Natural killer cell treated with Interleukin-12 subunit alpha and Interleukin-12 subunit beta and Interleukin-15 and Interleukin-18, amount 100 ng/mL, for 72 hours (primary cell): ENCODE data around the gene CDH11. TPM values are rescaled to one million over a fixed set of nuclear protein-coding genes. Genes with fewer than 3 reads are reported as not detected.

ENCODE experiments used
- ATAC-seq, 2 donors: fragments of 150-1000 bp; cut with Tn5 transposase in 1 of 2; sonication (Bioruptor Pico), chemical (Tn5 transposase) in 1 of 2; 2 replicates each; pipeline ENCODE4 v1.10.0; 2021
- DNase-seq: peaks from one replicate; pipeline ENCODE4 v3.0.0; 2022; ENCODE audit warnings: low spot score
- H3K27ac Mint-ChIP-seq, 2 donors: 1 replicate in 1 of 2; 2 replicates in 1 of 2; pipeline ENCODE4 v1.8.0; 2022; ENCODE audit warnings: mixed read lengths in 2 of 2, mild to moderate bottlenecking in 1 of 2, moderate library complexity in 1 of 2
- H3K27me3 Mint-ChIP-seq, 2 donors: 1 replicate in 1 of 2; 2 replicates in 1 of 2; pipeline ENCODE4 v1.8.0; 2022; ENCODE audit warnings: mixed read lengths in 2 of 2
- H3K36me3 Mint-ChIP-seq: one replicate; pipeline ENCODE4 v1.8.0; 2022; ENCODE audit warnings: mixed read lengths
- H3K4me1 Mint-ChIP-seq, 2 donors: 1 replicate in 1 of 2; 2 replicates in 1 of 2; pipeline ENCODE4 v1.8.0; 2022; ENCODE audit warnings: low read depth in 2 of 2, mixed read lengths in 2 of 2, mild to moderate bottlenecking in 1 of 2
- H3K4me3 Mint-ChIP-seq: one replicate; pipeline ENCODE4 v1.8.0; 2022; ENCODE audit warnings: mixed read lengths
- H3K9me3 Mint-ChIP-seq: 2 replicates; pipeline ENCODE4 v1.8.0; 2022; ENCODE audit warnings: mixed read lengths
- total RNA-seq, 2 donors: library from RNA; stranded (reverse); gene quantifications; one replicate each; pipeline ENCODE4 v1.2.3, GENCODE V29; 2022

CDH11 gene
- total RNA-seq, 2 donors from 2014 or later = not detected

DNA sequence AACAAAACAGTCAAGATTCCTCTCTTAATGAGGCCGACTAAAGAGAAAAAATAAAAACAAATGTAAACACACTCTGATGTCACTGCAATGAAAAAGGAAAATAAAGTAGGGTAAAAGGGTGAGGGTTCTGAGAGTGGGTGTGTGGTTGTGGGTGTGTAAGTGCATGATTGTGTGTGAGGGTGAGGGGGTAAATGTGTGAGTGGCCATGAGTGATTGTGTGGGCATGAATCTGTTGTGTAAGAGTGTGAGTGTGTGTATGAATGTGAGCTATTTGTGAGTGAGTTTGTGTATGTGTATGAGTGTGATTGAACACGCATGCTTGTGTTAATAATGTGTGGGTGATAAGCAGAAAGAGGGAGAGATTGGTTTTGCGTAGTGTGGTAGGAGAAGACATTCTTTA lies 132.8 kb downstream of the CDH11 start:
- DNase-seq (no peak), ATAC-seq (no peak)
- H3K4me1 Mint-ChIP-seq = no peaks in the 10 kb centered on the region

GRCh38 chr16:64983963-64984362 lies 137.9 kb downstream of the CDH11 start:
- no peak overlapping the region for H3K4me3 Mint-ChIP-seq
- ATAC-seq (no peak), DNase-seq (no peak)
- H3K36me3 Mint-ChIP-seq = peaks cover 4% of the 10 kb centered on the region
- H3K4me1 Mint-ChIP-seq = no peaks in the 10 kb centered on the region
- no peak overlapping the region for H3K27ac Mint-ChIP-seq
- H3K9me3 Mint-ChIP-seq = peaks cover 17% of the 10 kb centered on the region
- H3K27me3 Mint-ChIP-seq = no peaks in the 10 kb centered on the region

More for the DNA sequence above, 132.8 kb downstream of the CDH11 start:
- Mint-ChIP-seq H3K4me3 (no peak overlapping the region), H3K9me3 (peaks cover 14% of the 10 kb centered on the region), H3K27ac (no peak overlapping the region), H3K27me3 (no peaks in the 10 kb centered on the region), H3K36me3 (no peaks in the 10 kb centered on the region)

DNA sequence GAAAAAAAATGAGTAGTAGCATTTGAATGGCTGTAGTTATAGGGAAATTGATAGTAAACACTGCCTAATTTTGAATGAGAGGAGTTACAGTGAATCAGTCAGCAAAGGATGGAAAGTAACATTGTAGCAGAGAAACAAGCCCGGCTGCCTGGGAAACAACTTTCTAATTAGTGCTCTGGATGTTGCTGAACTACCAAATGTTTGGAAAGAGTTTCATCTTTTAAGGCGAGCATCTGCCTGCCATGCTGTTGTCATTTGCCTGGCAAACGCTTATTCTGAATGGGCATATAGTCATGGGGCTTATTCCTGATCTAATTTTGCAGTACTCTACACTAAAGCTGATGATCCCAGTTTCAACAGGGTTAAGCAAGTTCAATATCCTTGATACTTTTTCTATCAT lies 138.6 kb downstream of the CDH11 start:
- no peak overlapping the region for H3K4me3 Mint-ChIP-seq
- H3K4me1 Mint-ChIP-seq = no peaks in the 10 kb centered on the region
- peaks cover 4% of the 10 kb centered on the region for H3K36me3 Mint-ChIP-seq
- H3K9me3 Mint-ChIP-seq = peaks cover 16% of the 10 kb centered on the region
- H3K27me3 Mint-ChIP-seq = no peaks in the 10 kb centered on the region
- ATAC-seq = no peak
- no peak overlapping the region for H3K27ac Mint-ChIP-seq
- no peak for DNase-seq

DNA sequence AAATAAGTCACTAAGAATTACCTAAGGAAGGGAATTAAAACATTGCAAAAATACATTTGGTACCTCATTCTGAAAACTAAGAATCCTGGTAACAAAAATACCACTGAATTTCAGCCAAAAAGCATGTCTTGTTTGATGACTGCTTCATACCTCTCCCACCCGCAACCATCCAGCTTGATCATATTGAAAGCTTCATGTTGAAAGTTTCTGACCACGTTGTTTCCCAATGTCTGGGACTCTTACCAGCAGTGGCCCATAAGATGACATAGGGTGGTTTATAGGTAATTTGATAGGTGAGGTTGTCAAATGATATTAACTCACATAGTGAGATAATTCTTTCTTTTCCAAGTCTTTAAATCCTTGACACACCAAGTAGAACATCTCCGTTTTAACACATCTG lies 139.3 kb downstream of the CDH11 start:
- DNase-seq (no peak), ATAC-seq (no peak)
- Mint-ChIP-seq H3K27me3 (no peaks in the 10 kb centered on the region), H3K4me1 (no peaks in the 10 kb centered on the region), H3K36me3 (peaks cover 4% of the 10 kb centered on the region), H3K27ac (no peak overlapping the region), H3K4me3 (no peak overlapping the region), H3K9me3 (peaks cover 12% of the 10 kb centered on the region)

- Mint-ChIP-seq H3K4me1 (no peaks in the 10 kb centered on the region), H3K4me3 (no peak overlapping the region), H3K27ac (no peak overlapping the region), H3K36me3 (peaks cover 4% of the 10 kb centered on the region), H3K9me3 (peaks cover 12% of the 10 kb centered on the region), H3K27me3 (no peaks in the 10 kb centered on the region)
- DNase-seq (no peak), ATAC-seq (no peak)
Observed at GRCh38 chr16:64981568-64982281, 140.1 kb downstream of the CDH11 start.

GRCh38 chr16:64977206-64977920 lies 144.5 kb downstream of the CDH11 start:
- DNase-seq = no peak
- no peak overlapping the region for H3K27ac Mint-ChIP-seq
- no peaks in the 10 kb centered on the region for H3K4me1 Mint-ChIP-seq
- H3K4me3 Mint-ChIP-seq = no peak overlapping the region
- H3K36me3 Mint-ChIP-seq = peaks cover 4% of the 10 kb centered on the region
- no peaks in the 10 kb centered on the region for H3K27me3 Mint-ChIP-seq
- peaks cover 19% of the 10 kb centered on the region for H3K9me3 Mint-ChIP-seq
- no peak for ATAC-seq

GRCh38 chr16:64975821-64976220 lies 146.0 kb downstream of the CDH11 start:
- Mint-ChIP-seq H3K4me1 (no peaks in the 10 kb centered on the region), H3K4me3 (no peak overlapping the region), H3K36me3 (peaks cover 4% of the 10 kb centered on the region), H3K27ac (no peak overlapping the region), H3K9me3 (peaks cover 24% of the 10 kb centered on the region), H3K27me3 (no peaks in the 10 kb centered on the region)
- ATAC-seq (no peak), DNase-seq (no peak)

DNA sequence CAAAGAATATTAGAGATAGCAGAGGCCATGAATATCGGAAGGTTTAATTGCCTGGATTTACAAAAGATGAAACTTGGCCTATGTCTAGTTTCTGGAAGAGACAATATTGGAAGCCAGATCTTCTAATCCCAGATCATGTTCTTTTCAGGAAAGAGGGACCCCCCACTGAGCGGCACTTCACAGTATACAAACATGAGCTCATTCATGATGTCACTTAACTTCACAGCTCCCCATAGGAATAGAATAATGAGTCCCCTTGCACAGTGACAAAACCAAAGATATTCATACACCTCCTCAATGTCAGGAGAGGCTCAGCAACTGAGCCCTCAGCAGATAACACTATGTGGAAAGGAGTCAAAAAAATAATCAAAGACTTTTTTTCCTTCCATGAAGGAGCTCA lies 147.5 kb downstream of the CDH11 start:
- Mint-ChIP-seq H3K4me3 (no peak overlapping the region), H3K4me1 (no peaks in the 10 kb centered on the region), H3K36me3 (no peaks in the 10 kb centered on the region), H3K27ac (no peak overlapping the region), H3K27me3 (no peaks in the 10 kb centered on the region), H3K9me3 (peaks cover 17% of the 10 kb centered on the region)
- no peak for ATAC-seq
- no peak for DNase-seq

DNA sequence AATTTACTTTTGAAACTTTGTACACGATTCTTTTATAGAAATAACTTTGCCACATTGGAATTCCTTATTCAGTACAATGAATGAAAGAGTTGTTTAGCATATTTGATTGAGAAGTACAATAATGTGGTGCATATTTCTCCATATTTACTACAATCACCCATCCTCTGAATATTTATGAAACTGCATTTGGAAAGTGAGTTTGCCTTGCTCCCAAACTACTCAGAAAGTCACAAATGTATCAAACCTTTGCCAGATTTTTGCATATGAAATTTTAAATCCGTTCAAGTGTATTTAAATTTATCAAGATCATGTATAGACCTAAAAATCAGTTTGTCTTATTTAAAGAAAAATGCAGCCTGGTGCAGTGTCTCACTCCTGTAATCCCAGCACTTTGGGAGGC lies 148.7 kb downstream of the CDH11 start:
- H3K27ac Mint-ChIP-seq = no peak overlapping the region
- no peaks in the 10 kb centered on the region for H3K4me1 Mint-ChIP-seq
- DNase-seq (no peak), ATAC-seq (no peak)
- no peak overlapping the region for H3K4me3 Mint-ChIP-seq
- no peaks in the 10 kb centered on the region for H3K36me3 Mint-ChIP-seq
- no peaks in the 10 kb centered on the region for H3K27me3 Mint-ChIP-seq
- H3K9me3 Mint-ChIP-seq = peaks cover 17% of the 10 kb centered on the region

GRCh38 chr16:64971171-64971570 lies 150.7 kb downstream of the CDH11 start:
- Mint-ChIP-seq H3K9me3 (peaks cover 17% of the 10 kb centered on the region), H3K27ac (no peak overlapping the region), H3K36me3 (no peaks in the 10 kb centered on the region), H3K4me1 (no peaks in the 10 kb centered on the region), H3K27me3 (no peaks in the 10 kb centered on the region), H3K4me3 (no peak overlapping the region)
- DNase-seq (no peak), ATAC-seq (no peak)

GRCh38 chr16:64969221-64969620 lies 152.6 kb downstream of the CDH11 start:
- ATAC-seq (no peak), DNase-seq (no peak)
- H3K36me3 Mint-ChIP-seq = no peaks in the 10 kb centered on the region
- H3K4me1 Mint-ChIP-seq = no peaks in the 10 kb centered on the region
- H3K4me3 Mint-ChIP-seq = no peak overlapping the region
- peaks cover 8% of the 10 kb centered on the region for H3K9me3 Mint-ChIP-seq
- H3K27ac Mint-ChIP-seq = no peak overlapping the region
- H3K27me3 Mint-ChIP-seq = no peaks in the 10 kb centered on the region

DNA sequence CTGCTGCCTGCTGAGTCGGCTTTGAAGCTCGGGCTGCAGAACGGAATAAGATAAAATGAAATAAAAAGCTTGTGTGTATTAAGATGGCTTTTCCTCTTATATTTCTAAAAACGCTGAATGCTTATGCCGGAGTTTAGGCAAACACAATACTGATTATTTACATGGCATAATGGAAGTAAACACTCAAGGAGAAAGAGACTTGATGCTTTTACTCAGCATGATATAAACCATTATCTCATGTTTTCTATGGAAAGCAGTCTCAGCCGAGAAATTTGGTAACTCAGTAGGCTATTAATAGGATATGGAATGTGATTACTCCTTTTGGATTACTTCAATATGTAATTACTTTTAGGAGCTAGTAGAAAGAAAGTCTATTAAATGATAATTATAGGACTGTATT lies 153.3 kb downstream of the CDH11 start:
- Mint-ChIP-seq H3K4me3 (no peak overlapping the region), H3K9me3 (peaks cover 11% of the 10 kb centered on the region)

DNA sequence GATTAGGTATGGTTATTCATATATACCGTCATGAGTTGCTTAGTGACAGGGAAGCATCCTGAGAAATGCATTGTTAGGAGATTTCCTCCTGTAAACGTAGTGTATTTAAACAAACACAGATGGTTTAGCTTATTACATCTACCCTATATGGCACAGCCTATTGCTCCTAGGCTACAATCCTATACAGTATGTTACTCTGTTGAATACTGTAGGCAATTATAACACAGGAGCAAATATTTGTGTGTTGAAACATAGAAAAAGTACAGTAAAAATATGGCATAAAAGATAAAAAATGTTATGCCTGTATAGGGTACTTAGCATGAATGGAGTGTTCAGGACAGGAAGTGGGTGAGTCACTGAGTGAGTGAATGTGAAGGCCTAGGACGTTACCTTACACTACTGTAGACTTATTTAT lies 157.7 kb downstream of the CDH11 start:
- Mint-ChIP-seq H3K27ac (no peak overlapping the region), H3K4me1 (no peaks in the 10 kb centered on the region), H3K27me3 (no peaks in the 10 kb centered on the region), H3K36me3 (no peaks in the 10 kb centered on the region), H3K9me3 (peaks cover 12% of the 10 kb centered on the region), H3K4me3 (no peak overlapping the region)
- ATAC-seq (no peak), DNase-seq (no peak)

More for the DNA sequence above, 153.3 kb downstream of the CDH11 start:
- DNase-seq (no peak), ATAC-seq (no peak)
- Mint-ChIP-seq H3K27me3 (no peaks in the 10 kb centered on the region), H3K27ac (no peak overlapping the region), H3K4me1 (no peaks in the 10 kb centered on the region), H3K36me3 (no peaks in the 10 kb centered on the region)

GRCh38 chr16:64962786-64963185 lies 159.1 kb downstream of the CDH11 start:
- no peak overlapping the region for H3K4me3 Mint-ChIP-seq
- ATAC-seq = no peak
- H3K36me3 Mint-ChIP-seq = no peaks in the 10 kb centered on the region
- no peaks in the 10 kb centered on the region for H3K27me3 Mint-ChIP-seq
- no peak for DNase-seq
- H3K27ac Mint-ChIP-seq = no peak overlapping the region
- H3K4me1 Mint-ChIP-seq = no peaks in the 10 kb centered on the region
- peaks cover 14% of the 10 kb centered on the region for H3K9me3 Mint-ChIP-seq
